Cardiac muscle cell (in vitro differentiated cells and primary cell): Measurements from ENCODE around the gene DLG1. TPM values are rescaled to one million over a fixed set of nuclear protein-coding genes. Genes with fewer than 3 reads are reported as not detected.

Source experiments
- DNase-seq, 2 donors: peaks; one replicate each; pipeline versions ENCODE4 v3.0.0 to v3.0.0-alpha.2; 2010 to 2017; ENCODE audit warnings: low read depth in 1 of 2, low spot score in 1 of 2
- H3K27ac ChIP-seq: fragments of 200-600 bp; sonication (generic); 2 replicates; pipeline ENCODE4 v1.5.1; 2016
- H3K27me3 ChIP-seq: fragments of 200-600 bp; sonication (generic); 2 replicates; pipeline ENCODE4 v1.6.0; 2016; ENCODE audit warnings: control low read depth
- H3K36me3 ChIP-seq: fragments of 200-600 bp; sonication (generic); 2 replicates; pipeline ENCODE4 v1.5.1; 2016; ENCODE audit warnings: control low read depth
- H3K4me1 ChIP-seq: fragments of 200-600 bp; sonication (generic); 2 replicates; pipeline ENCODE4 v1.8.1; 2017; ENCODE audit warnings: low read depth, mild to moderate bottlenecking, mixed run types
- H3K4me3 ChIP-seq: fragments of 200-600 bp; sonication (generic); 2 replicates; pipeline ENCODE4 v1.5.1; 2016; ENCODE audit warnings: mild to moderate bottlenecking
- H3K9me3 ChIP-seq: fragments of 200-600 bp; sonication (generic); 2 replicates; pipeline ENCODE4 v1.5.1; 2017; ENCODE audit warnings: low read depth, mild to moderate bottlenecking, control low read depth
- polyA plus RNA-seq: library from polyadenylated mRNA; unstranded; fragments of >200 nt; fragmentation: Nextera tagmentation; extraction: Ambion mirVana; gene quantifications from 2 replicates; pipeline ENCODE4 v1.2.1, GENCODE V29; 2016
- total RNA-seq: library from RNA; depleted of rRNA; stranded (reverse); fragments of >200 nt; gene quantifications from 2 replicates; pipeline ENCODE4 v1.2.3, GENCODE V29; 2016
- TF ChIP-seq, protein P1 (sequence below): IDR thresholded peaks from 2 replicates; pipeline ENCODE4 v1.5.1; 2012; ENCODE audit warnings: low read depth, mild to moderate bottlenecking, low read length

Gene DLG1
- total and polyA plus RNA-seq, 2 experiments from 2014 or later: 42.8 to 61.4 TPM

- no peaks in the 10 kb centered on the region for H3K36me3 ChIP-seq
- no peak overlapping the region for H3K4me3 ChIP-seq
- H3K27me3 ChIP-seq: no peaks in the 10 kb centered on the region
- no peak for DNase-seq
- TF ChIP-seq, protein P1, sequence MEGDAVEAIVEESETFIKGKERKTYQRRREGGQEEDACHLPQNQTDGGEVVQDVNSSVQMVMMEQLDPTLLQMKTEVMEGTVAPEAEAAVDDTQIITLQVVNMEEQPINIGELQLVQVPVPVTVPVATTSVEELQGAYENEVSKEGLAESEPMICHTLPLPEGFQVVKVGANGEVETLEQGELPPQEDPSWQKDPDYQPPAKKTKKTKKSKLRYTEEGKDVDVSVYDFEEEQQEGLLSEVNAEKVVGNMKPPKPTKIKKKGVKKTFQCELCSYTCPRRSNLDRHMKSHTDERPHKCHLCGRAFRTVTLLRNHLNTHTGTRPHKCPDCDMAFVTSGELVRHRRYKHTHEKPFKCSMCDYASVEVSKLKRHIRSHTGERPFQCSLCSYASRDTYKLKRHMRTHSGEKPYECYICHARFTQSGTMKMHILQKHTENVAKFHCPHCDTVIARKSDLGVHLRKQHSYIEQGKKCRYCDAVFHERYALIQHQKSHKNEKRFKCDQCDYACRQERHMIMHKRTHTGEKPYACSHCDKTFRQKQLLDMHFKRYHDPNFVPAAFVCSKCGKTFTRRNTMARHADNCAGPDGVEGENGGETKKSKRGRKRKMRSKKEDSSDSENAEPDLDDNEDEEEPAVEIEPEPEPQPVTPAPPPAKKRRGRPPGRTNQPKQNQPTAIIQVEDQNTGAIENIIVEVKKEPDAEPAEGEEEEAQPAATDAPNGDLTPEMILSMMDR: no peak
- no peaks in the 10 kb centered on the region for H3K9me3 ChIP-seq
- no peak overlapping the region for H3K27ac ChIP-seq
- H3K4me1 ChIP-seq: no peaks in the 10 kb centered on the region
Observed at GRCh38 chr3:196995027-196995426, 303.4 kb downstream of the DLG1 start.

GRCh38 chr3:196994056-196994455, 304.4 kb downstream of the DLG1 start:
- H3K27me3 ChIP-seq: no peaks in the 10 kb centered on the region
- H3K9me3 ChIP-seq: no peaks in the 10 kb centered on the region
- no peaks in the 10 kb centered on the region for H3K36me3 ChIP-seq
- H3K4me3 ChIP-seq: no peak overlapping the region
- H3K4me1 ChIP-seq: peaks cover under 1% of the 10 kb centered on the region
- TF ChIP-seq, protein P1: no peak
- DNase-seq: no peak
- no peak overlapping the region for H3K27ac ChIP-seq
